ENCODE results near the gene SIM2.
"Not testable (repeated sequence)": the region's sequence is repeated elsewhere in the genome, so short reads cannot be mapped to it uniquely, and the experiment has no call there.

Gene SIM2, protein sequence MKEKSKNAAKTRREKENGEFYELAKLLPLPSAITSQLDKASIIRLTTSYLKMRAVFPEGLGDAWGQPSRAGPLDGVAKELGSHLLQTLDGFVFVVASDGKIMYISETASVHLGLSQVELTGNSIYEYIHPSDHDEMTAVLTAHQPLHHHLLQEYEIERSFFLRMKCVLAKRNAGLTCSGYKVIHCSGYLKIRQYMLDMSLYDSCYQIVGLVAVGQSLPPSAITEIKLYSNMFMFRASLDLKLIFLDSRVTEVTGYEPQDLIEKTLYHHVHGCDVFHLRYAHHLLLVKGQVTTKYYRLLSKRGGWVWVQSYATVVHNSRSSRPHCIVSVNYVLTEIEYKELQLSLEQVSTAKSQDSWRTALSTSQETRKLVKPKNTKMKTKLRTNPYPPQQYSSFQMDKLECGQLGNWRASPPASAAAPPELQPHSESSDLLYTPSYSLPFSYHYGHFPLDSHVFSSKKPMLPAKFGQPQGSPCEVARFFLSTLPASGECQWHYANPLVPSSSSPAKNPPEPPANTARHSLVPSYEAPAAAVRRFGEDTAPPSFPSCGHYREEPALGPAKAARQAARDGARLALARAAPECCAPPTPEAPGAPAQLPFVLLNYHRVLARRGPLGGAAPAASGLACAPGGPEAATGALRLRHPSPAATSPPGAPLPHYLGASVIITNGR

GRCh38 chr21:36698981-36699545, at the start of gene SIM2:
Gene SIM2, plus strand, starts transcription at chr21:36699115. Its CDS starts 632 bp downstream, at chr21:36699747.
- DNase-seq = peak; percentile 54

- no peak for DNase-seq
Measured at GRCh38 chr21:36654324-36654723, 44.6 kb upstream of the SIM2 start.

GRCh38 chr21:36654796-36655325, 44.1 kb upstream of the SIM2 start:
- no peak for DNase-seq

GRCh38 chr21:36656138-36656537, 42.8 kb upstream of the SIM2 start:
- no peak for DNase-seq

- not testable (repeated sequence) for DNase-seq
Measured at GRCh38 chr21:36657290-36657689, 41.6 kb upstream of the SIM2 start.

DNA sequence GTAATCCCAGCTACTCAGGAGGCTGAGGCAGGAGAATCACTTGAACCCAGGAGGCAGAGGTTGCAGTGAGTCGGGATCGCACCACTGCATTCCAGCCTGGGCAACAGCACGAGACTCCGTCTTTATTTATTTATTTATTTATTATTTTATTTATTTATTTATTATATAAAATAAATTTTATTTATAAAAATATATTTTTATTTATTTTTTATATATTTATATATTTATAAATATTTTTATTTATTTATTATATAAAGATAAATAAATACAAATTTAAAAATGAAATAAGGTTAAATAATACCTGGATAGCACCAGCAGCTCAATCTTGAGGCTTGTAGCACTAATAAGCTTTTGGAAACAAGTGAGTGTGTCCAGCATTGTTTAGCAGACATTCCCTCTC, 40.9 kb upstream of the SIM2 start:
- no peak for DNase-seq

- DNase-seq = no peak
Measured at GRCh38 chr21:36658926-36659325, 40.0 kb upstream of the SIM2 start.

GRCh38 chr21:36661511-36662309, 37.2 kb upstream of the SIM2 start:
- DNase-seq = peak; percentile 25

DNA sequence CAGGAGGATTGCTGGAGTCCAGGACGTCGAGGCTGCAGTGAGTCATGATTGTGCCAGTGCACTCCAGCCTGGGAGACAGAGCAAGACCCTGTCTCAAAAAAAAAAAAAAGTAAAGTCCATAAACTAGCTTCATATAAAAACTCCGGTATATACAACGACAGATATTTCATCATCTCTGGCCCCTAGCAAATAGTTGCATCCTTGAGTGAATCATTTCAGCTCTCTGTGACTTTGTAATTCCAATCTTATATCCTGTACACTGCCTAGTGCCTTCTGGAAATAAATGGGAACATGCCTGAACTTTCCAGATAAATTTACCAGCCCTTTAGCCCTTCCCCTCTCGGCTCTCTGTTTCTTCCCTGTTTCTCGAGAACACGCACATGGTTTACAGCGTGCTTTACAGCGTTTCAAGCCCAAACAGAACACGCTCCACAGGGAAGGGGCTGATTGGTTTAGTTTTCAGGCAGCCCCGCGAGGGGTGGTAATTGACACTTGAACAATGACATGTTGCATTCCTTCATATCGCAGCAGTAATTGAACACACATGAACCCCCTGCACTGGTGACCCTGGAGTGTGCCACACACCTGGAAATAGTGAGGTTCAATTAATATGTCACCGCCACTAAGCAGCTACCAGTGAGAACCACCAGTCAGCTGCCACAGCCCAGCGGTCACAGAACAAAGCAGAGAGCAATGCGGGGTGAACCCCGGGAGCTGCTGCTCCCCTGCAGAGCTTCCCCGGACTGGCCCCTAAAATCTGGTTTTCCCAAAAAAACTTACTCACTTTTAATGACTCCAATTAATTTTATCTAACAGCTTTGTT, 35.7 kb upstream of the SIM2 start:
- DNase-seq = peak; percentile 44

DNA sequence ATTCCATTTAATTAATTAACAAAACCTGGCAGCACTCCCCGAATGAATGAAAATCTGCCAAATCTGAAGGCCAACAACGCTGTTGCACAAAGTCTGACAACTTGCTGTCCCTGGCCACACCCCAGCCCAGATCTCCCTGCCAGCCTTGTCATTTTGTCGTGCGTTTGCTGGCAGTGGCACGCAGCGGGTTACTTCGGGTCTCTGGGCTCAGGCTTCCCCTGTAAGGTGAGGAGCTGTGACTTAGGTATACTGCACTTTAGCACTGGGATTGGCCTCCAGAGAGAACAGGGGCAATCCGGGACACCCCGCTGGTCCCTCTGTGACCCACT, 34.3 kb upstream of the SIM2 start:
- no peak for DNase-seq

DNA sequence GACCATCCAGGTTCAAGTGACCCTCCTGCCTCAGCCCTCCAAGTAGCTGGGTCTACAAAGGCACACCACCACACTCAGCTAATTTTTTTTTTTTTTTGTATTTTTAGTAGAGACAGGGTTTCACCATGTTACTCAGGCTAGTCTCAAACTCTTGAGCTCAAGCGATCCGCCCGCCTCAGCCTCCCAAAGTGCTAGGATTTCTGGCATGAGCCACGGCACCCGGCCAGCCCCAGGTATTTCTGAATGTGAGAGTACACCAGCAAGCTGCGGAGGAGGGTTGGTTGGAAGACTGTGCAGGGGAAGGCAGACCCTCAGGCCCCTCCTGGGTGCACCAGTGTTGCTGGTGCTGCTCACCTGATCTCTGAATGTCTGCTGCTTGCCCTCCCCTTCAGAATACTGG, 33.1 kb upstream of the SIM2 start:
- DNase-seq = no peak

- no peak for DNase-seq
Measured at GRCh38 chr21:36668713-36669112, 30.2 kb upstream of the SIM2 start.

DNA sequence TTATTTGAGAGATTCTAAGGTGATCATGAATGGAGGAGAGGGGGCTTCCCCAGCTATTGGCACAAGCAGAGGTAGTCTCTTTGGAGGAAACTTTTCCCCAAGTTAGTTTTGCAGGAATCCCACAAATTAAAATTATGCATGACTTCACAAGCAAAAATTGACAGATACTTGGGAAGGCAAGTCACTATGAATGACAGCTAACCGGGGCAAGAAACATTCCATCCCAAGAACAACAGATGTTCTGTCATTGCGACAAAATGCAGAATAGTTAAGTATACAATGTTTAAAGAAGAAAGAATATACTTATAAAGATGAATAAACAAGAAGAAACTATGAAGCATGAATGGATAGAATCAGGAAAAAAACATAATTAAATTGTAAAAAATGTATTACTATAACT, 27.1 kb upstream of the SIM2 start:
- DNase-seq = no peak

- DNase-seq = not testable (repeated sequence)
Measured at GRCh38 chr21:36672296-36672695, 26.6 kb upstream of the SIM2 start.

- no peak for DNase-seq
Measured at GRCh38 chr21:36672737-36673136, 26.2 kb upstream of the SIM2 start.

DNA sequence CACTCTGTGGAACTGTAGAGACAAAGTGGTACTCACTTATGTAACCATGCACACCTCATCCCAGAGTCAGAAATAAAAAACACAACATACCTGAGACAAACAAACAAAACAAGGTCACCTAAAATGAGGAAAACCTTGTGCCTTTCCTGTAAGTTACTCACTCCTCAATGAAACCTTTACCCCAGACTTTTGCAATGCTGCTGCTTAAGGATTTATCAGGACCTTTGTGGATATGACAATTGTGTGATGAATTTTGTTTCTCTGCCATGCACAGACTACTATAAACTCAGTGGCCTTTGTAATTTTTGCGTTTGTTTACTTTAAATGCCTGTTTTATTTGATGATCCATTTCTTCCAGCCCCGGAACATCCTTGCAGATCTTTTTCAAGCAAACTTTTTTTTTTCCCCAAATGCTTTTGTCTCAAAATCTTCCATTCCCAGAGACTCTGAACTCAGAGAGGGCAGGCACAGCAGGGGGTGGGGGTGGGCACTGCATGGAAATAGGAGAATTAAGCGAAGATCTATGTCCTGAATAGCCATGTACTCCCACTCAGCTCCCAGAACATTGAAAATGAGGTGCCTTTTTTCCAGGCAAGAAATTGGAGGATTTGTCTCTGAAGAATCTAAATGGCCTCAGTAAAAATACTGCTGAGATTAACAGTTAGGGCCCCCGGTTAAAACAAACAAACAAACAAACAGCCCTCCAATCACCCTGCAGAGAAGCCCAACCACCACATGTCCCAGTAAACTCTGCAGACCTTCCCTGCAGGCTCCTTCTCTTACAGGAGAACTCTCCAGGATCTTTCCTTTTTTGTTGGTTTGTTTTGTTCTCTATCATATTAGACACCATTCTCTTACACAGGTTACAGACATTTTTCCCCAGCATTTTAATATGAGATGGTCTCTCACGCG, 22.6 kb upstream of the SIM2 start:
- no peak for DNase-seq

DNA sequence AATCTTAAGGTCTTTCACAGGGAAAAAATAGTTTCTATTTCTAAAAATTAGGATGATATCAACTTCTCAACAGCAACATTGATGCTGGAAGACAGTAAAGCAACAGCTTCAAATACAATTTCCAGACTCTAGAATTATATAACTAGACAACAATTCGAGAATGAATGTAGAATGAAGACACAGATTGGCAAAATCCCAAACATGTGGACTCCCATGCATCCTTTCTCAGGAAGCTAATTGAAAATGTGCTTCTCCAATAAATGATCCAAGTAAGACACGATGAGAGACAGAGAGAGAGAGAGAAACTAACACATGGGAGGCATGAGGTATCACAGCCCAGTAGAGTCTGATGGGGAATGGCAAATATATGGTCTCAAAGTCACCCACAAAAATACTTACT, 21.5 kb upstream of the SIM2 start:
- no peak for DNase-seq

- DNase-seq = no peak
Measured at GRCh38 chr21:36678538-36678937, 20.4 kb upstream of the SIM2 start.

DNA sequence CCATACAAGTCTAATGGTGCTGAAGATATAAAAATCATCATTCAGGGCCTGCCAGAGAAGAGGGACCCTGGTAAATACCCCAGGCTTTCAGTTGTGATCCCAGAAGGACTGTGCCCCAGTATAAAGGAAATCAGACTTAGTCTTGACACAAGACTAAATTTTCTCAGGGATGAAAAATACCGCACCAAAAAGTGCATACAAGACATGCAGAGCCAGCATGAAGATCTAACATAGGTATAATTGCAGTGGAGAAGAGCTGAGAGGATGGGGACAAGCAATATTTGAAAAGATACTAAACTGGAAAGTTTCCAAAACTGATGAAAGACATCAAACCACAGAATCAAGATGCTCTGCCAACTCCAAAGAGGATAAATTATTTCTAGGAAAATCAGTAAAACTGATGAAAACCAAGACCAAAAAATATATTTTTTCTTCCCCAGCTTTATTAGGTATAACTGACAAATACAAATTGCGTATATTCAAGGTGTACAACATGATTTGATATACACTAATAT, 17.7 kb upstream of the SIM2 start:
- DNase-seq = no peak

DNA sequence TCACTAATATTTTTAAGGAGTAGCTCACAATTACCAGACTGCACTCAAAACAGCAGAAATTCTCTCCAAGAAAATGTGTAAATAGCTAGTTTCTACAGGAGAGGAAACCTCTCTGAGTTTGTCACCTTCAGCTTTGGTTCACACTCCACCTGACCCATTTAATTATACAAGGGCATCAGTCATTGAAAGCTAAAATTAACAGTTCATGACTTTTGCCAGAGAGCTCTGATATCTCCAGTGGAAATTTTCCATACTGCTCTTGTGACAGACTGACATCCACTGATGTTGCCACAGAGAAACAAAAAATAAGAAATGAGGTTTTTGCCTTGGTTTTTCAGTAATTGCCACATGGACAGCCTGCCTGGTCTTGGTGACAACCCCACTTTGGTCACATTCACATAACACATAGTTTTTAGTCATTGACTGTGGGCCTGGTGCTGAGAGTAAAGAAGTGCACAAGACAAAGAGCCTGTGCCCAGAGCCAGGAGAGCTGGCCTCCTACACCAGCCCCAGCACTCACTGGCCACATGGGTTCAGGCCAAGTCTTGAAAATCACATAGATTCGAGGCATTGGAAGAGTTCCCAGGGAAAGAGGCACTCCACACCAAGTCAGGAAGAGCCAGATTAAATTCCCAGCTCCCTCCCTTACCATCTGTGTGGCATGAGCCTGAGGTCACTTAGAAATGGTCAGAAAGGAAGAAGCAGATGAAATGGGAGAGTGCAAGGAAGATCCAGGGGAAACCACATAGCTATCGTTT, 13.8 kb upstream of the SIM2 start:
- no peak for DNase-seq

Measured in EL (cell line).